HG03025 (cell line): ENCODE measurements around the gene CARMIL1.

Experiments used
- ATAC-seq: cut with Tn5 transposase; IDR thresholded peaks from one replicate; pipeline ENCODE4 v1.9.1; 2021; ENCODE audit warnings: mild to moderate bottlenecking, moderate library complexity; ENCODE audit not compliant: unreplicated experiment, low FRiP score

Gene CARMIL1

GRCh38 chr6:25458485-25458884 is 179.3 kb downstream of the CARMIL1 start:
- ATAC-seq: no peak

- ATAC-seq: no peak
Observed at GRCh38 chr6:25462235-25462897, 183.2 kb downstream of the CARMIL1 start.

DNA sequence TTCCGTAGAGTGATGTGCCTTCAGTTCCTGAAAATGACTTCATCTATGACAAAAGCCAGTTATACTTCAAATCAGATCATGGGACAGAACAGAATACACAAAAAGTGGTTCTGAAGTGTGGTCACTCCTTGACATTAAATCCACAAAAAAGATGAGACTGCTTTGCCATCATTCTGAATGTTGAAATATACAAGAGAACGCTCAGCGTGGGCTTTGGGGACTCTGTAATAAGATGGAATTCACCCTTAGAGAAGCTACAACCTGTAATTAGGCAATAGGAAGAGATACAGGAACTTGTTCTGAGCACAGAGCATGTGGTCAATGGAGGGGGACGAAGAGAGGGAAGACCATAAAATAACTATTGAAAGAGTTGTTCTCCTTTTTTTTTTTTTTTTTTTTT is 184.3 kb downstream of the CARMIL1 start:
- no peak for ATAC-seq

DNA sequence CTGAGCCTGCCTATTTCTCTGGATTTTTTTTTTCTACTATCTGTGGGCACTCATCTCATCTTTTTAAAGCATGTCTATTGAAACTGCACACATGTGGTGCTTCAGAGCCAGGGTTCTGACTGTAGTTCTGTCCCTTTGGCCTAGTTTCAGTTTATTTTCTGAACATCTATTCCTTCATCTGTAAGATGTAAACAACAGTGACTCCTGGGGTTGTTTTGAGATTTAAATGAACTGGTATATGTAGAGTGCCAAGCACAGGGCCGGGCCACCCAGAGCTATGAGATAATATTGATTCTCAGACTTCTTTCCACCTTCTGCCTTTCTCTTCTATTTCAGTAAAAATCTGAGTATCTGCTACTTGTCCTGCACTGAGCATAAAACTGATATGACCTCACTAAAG is 185.1 kb downstream of the CARMIL1 start:
- ATAC-seq: no peak

DNA sequence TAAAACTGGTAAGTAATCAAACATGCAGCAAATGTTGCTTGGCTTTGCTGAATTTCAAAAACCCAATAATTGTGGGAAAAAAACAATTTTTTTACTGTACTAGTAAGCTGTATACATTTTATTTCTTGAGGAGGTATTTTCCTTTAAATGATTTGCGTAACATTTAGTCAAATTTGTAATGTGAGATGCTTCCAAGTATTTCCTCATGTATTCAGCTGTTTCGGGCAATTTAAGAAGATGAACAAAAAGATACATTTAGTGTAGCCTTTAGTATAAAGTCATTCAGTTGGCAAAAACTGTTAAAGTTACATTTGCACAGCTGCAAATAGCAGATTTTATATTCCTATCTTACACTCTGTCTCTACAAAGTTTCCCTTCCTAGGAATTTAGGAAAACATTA is 186.8 kb downstream of the CARMIL1 start:
- ATAC-seq: no peak

DNA sequence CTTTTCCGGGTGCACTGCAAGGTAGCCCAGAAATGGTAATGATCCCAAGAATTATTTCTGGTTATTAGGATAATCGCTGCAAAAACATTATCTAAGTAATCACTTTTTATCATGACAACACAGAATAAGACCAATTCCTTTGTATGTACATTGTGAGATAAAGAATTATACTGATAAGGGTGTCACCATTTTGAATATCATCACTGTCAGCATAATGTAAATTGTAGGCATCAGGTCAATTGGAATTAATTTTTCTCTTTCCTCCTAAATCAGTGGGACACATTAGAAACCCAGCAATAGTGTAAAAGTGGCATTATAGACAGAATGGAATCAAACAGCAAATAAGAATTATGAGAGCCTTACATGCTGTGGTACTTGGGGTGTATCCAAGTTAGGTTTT is 189.7 kb downstream of the CARMIL1 start:
- no peak for ATAC-seq

GRCh38 chr6:25469797-25470388 is 190.7 kb downstream of the CARMIL1 start:
- no peak for ATAC-seq

DNA sequence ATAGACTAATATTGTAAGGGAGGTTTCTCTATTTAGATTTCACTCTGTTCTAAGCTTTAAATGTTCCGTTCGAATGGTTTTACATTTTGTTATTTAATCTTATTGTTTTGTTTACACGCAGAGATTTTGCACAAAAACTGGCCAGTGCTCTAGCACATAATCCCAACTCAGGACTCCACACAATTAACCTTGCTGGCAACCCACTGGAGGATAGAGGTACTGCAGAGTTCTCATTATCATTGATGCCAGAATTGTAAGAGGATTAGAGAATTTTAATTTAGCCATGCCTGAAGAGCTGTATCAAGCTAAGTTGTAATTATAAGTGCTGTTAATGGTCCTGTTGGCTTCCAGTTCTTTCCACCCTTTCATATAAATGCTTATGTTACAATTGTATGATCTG is 193.1 kb downstream of the CARMIL1 start:
- no peak for ATAC-seq

DNA sequence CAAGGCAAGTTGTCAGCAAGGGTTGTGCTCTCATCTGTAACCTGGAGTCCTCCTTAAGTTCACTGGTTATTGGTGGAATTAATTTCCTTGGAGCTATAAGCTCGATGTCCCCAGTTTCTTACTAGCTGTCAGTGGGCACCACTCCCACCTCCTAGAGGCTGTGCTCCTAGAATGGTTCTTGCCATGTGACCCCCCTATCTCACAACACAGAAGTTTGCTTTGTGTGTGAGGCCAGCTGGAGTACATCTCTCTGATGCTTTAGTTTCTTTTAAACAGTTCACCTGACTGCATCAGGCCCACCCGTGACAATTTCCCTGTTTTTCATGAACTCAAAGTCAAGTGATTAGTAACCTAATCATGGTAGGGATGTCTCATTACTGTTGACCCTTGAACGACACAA is 193.7 kb downstream of the CARMIL1 start:
- no peak for ATAC-seq

DNA sequence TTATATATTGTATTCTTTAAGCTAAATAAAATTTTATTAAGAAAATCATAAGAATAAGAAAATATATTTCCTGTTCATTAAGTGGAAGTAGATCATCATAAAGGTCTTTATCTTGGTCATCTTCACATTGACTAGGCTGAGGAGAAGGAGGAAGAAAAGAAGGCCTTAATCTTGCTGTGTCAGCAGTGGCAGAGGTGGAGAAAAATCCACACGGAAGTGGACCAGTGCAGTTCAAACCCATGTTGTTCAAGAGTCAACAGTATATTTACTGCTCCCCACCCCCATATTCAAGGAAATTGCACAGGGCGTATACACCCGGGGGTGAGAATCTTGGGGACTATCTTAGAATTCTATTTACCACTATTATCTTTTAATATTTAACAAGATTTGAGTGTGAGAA is 194.3 kb downstream of the CARMIL1 start:
- no peak for ATAC-seq

DNA sequence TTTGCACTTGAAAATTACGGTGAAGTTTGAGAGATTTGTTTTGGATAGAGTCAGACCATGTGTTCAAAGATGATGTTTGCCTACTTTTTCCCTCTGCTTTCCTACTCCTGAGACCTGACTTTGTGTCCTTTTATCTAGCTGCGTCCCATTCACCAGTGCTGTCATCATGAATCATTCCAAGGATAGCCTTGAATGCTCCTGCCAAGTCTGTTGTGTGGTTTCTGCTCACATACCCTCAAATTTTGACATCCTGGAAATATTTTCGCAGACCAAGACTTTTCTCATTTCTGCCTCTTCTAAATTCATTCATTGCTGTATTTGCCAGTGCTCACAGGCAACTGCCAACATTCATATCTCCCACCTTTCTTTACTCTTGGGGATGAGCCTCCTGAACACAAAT is 197.0 kb downstream of the CARMIL1 start:
- no peak for ATAC-seq

DNA sequence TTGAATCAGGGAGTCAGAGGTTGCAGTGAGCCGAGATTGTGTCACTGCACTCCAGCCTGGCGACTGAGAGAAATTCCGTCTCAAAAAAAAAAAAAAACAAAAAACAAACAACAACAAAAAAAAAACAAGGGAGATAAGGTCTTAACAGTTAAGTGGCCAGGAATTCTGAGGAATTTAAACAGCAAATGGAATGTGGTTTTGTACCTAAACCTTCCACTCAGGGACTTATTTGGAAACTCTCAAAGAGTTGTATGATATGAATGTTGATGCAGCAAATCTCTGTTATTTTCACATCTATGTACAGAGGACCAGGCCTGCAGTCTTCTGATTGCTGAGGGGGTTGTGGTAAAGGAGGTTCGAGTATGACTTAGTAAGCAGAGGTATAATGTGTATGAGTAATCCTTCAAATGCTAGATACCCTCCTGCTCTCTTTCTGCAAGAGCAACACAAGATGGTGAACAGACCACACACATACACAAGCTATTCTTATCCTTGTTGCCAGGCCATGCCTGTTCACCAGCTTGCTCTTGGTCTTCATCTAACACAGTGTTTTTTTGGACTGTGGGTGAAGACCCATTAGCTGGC is 197.9 kb downstream of the CARMIL1 start:
- no peak for ATAC-seq

GRCh38 chr6:25478973-25479372 is 199.8 kb downstream of the CARMIL1 start:
- no peak for ATAC-seq

GRCh38 chr6:25481267-25481666 is 202.1 kb downstream of the CARMIL1 start:
- ATAC-seq: no peak

DNA sequence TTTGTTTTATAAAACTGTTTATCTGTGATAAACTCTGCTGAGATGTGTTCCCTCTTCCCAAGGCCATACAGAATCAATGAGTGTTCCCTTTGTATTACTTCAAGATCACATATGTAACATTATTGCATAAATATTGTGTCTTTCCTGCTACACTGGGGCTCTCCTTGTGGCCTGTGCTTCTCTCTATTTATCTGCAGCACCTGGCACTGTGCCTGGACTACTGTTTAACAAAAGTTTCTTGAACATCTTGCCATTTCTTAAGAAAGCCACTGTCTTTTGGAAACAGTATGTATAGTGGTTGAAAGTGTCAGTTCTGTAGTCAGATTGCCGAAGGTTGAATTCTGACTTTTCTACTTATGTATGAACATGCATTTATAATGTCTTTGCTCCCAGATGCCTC is 203.8 kb downstream of the CARMIL1 start:
- no peak for ATAC-seq

DNA sequence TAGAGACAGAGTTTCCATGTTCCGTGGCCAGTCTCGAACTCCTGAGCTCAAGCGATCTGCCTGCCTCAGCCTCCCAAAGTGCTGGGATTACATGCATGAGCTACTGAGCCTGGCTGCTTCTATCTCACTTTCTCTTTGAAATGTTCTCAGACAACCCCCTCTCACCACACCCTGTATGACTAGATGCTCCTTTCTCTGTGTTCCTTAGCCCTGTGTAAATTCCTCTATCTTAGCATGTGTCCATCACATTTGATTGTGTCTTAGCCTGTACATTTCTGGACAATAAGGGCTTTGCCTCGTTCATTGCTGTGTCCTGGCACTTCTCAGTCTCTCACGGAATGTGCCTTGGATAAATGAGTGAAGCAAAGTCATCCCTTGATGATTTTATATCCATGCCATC is 204.8 kb downstream of the CARMIL1 start:
- no peak for ATAC-seq

GRCh38 chr6:25484900-25485299 is 205.7 kb downstream of the CARMIL1 start:
- ATAC-seq: no peak

DNA sequence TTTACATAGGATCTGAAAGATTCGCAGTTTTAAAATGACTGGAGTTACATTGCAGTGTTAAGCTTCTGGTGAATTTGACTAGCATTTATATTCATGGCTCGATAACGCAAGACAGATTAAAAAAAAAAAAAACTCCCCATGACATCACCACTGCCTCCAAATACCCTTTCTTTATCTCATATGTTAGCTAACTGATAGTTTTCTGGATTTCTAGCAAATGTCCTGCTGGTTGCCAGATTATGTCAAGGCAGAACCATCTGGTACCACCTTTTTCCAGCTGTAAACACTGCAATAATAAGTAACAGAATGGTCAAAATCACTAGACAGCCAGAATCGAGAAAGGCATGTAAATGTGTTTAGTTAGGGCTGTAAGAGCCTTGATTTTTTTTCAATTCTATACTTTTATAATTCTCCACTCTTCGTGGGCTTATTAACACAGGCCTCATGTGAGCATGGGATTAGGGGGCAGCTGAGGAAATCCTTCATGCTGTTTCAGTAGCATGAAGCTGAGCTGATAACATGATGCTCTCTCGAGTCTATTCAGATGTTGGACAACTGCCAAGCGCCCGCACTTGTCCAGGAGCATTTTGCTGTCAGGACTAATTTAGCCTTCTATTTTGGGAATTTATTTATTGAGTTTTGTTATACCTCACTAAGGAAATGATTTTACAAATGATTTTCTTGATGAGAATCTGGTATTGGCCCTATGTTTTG is 206.8 kb downstream of the CARMIL1 start:
- no peak for ATAC-seq

GRCh38 chr6:25486550-25486949 is 207.4 kb downstream of the CARMIL1 start:
- ATAC-seq: no peak

GRCh38 chr6:25487012-25487411 is 207.8 kb downstream of the CARMIL1 start:
- no peak for ATAC-seq

- no peak for ATAC-seq
Observed at GRCh38 chr6:25488156-25488555, 209.0 kb downstream of the CARMIL1 start.

- ATAC-seq: no peak
Observed at GRCh38 chr6:25489399-25489798, 210.2 kb downstream of the CARMIL1 start.
